WTC11 (cell line): ENCODE data around the gene CLDN20. TPM values are rescaled to one million over a fixed set of nuclear protein-coding genes. Genes with fewer than 3 reads are reported as not detected.
"Not testable (repeated sequence)": the region's sequence is repeated elsewhere in the genome, so short reads cannot be mapped to it uniquely, and the experiment has no call there.

Source experiments
- ATAC-seq: fragments of 200-7000 bp; cut with Tn5 transposase; 2 replicates; pipeline ENCODE4 v1.10.0; 2021; ENCODE audit warnings: mild to moderate bottlenecking, moderate library complexity
- CTCF ChIA-PET: fragments of 300-600 bp; sonication (Branson Sonifier 250); formaldehyde crosslinking; loops from one replicate; lab custom pipeline; 2021; ENCODE audit warnings: antibody characterized with exemption; lab: Charles Lee
- POLR2A ChIA-PET: fragments of 350-600 bp; sonication (Branson Sonifier 250); formaldehyde crosslinking; loops from one replicate; lab custom pipeline; 2021; ENCODE audit warnings: antibody characterized with exemption; lab: Charles Lee
- DNase-seq: peaks from one replicate; pipeline ENCODE4 v3.0.0; 2021; ENCODE audit warnings: low spot score
- H3K27ac Mint-ChIP-seq: 2 replicates; pipeline ENCODE4 v1.8.0; 2021; ENCODE audit warnings: mixed read lengths
- H3K27me3 Mint-ChIP-seq: 2 replicates; pipeline ENCODE4 v1.8.0; 2021; ENCODE audit warnings: low read depth, mild to moderate bottlenecking, moderate library complexity, mixed read lengths
- H3K36me3 Mint-ChIP-seq: 2 replicates; pipeline ENCODE4 v1.8.0; 2021; ENCODE audit warnings: mixed read lengths
- H3K4me1 Mint-ChIP-seq: 2 replicates; pipeline ENCODE4 v1.8.0; 2022; ENCODE audit warnings: mixed read lengths
- H3K4me3 Mint-ChIP-seq: 2 replicates; pipeline ENCODE4 v1.8.0; 2021; ENCODE audit warnings: mild to moderate bottlenecking, moderate library complexity, mixed read lengths
- H3K9me3 Mint-ChIP-seq: 2 replicates; pipeline ENCODE4 v1.8.0; 2021; ENCODE audit warnings: mixed read lengths
- ATF3 ChIP-seq: sonication (generic); formaldehyde crosslinking; conservative IDR thresholded peaks from 2 replicates; pipeline ENCODE4 v1.8.1; 2022; ENCODE audit warnings: mild to moderate bottlenecking, missing genetic modification reagents
- CREB1 ChIP-seq: sonication (generic); formaldehyde crosslinking; IDR thresholded peaks from 2 replicates; pipeline ENCODE4 v1.8.0; 2023; ENCODE audit warnings: mild to moderate bottlenecking, missing genetic modification reagents
- ERG ChIP-seq: fragments of 250-450 bp; sonication (Bioruptor Pico); IDR thresholded peaks from 2 replicates; pipeline ENCODE4 v1.8.0; 2021; ENCODE audit warnings: mild to moderate bottlenecking
- GRHL2 ChIP-seq: fragments of 250-450 bp; sonication (Bioruptor Pico); IDR thresholded peaks from 2 replicates; pipeline ENCODE4 v1.8.0; 2022; ENCODE audit warnings: mild to moderate bottlenecking, moderate library complexity; ENCODE audit not compliant: insufficient replicate concordance, severe bottlenecking
- JUN ChIP-seq: sonication (generic); formaldehyde crosslinking; IDR thresholded peaks from 2 replicates; pipeline ENCODE4 v1.8.0; 2023; ENCODE audit warnings: mild to moderate bottlenecking, missing genetic modification reagents
- MYBL2 ChIP-seq: sonication (generic); formaldehyde crosslinking; IDR thresholded peaks from 2 replicates; pipeline ENCODE4 v1.8.1; 2023; ENCODE audit warnings: mild to moderate bottlenecking, moderate library complexity, missing genetic modification reagents
- OVOL2 ChIP-seq: fragments of 250-450 bp; sonication (Bioruptor Pico); IDR thresholded peaks from 2 replicates; pipeline ENCODE4 v1.9.0; 2021; ENCODE audit warnings: mild to moderate bottlenecking, borderline replicate concordance
- SMAD3 ChIP-seq: sonication (generic); formaldehyde crosslinking; IDR thresholded peaks from 2 replicates; pipeline ENCODE4 v1.8.0; 2022; ENCODE audit warnings: missing genetic modification reagents, mild to moderate bottlenecking, borderline replicate concordance
- SMAD4 ChIP-seq: sonication (generic); formaldehyde crosslinking; IDR thresholded peaks from 2 replicates; pipeline ENCODE4 v1.8.0; 2022; ENCODE audit warnings: mild to moderate bottlenecking, missing genetic modification reagents
- USF2 ChIP-seq: sonication (generic); formaldehyde crosslinking; IDR thresholded peaks from 2 replicates; pipeline ENCODE4 v1.8.1; 2023; ENCODE audit warnings: mild to moderate bottlenecking, missing genetic modification reagents, moderate library complexity
- ZNF121 ChIP-seq: sonication (generic); formaldehyde crosslinking; IDR thresholded peaks from 2 replicates; pipeline ENCODE4 v1.8.0; 2023; ENCODE audit warnings: missing genetic modification reagents
- ZNF396 ChIP-seq: fragments of 250-450 bp; sonication (Bioruptor Pico); IDR thresholded peaks from 2 replicates; pipeline ENCODE4 v1.8.0; 2021; ENCODE audit warnings: mild to moderate bottlenecking, moderate library complexity, borderline replicate concordance
- total RNA-seq: library from RNA; stranded (reverse); gene quantifications from 3 replicates; pipeline ENCODE4 v1.2.3, GENCODE V29; 2021
- TF ChIP-seq, protein P1 (sequence below): fragments of 250-450 bp; sonication (Bioruptor Pico); IDR thresholded peaks from 2 replicates; pipeline ENCODE4 v1.9.0; 2021; ENCODE audit warnings: mild to moderate bottlenecking, borderline replicate concordance
- TF ChIP-seq, protein P2 (sequence below): fragments of 250-450 bp; sonication (Bioruptor Pico); IDR thresholded peaks from 2 replicates; pipeline ENCODE4 v1.9.0; 2021; ENCODE audit warnings: mild to moderate bottlenecking

Gene CLDN20
- total RNA-seq, 1 experiment from 2014 or later: not detected

DNA sequence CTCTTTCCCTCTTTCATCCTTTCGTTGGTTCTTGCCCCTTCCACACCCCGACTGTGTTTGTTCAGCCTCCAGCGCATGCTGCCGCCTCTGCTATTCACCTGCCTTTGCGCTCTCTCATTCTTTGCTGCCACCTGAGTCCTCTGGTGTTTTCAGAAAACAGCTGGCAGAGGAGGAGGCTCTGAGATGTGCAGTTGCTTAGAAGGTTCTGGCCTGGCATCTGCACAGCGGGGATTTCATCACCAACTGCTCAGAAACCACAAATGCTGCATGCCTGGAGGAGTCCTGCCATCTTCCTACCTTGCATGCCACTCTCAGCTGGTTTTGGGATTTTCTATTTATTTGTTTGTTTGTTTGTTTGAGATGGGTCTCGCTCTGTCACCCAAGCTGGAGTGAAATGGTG is 39.2 kb upstream of the CLDN20 start:
- TF ChIP-seq SMAD4 (CRISPR knock-in tag): no peak
- Mint-ChIP-seq H3K4me3 (no peak overlapping the region), H3K27ac (no peak overlapping the region), H3K36me3 (peaks cover 12% of the 10 kb centered on the region), H3K9me3 (peaks cover 8% of the 10 kb centered on the region), H3K27me3 (no peaks in the 10 kb centered on the region), H3K4me1 (peaks cover 28% of the 10 kb centered on the region)
- POLR2A ChIA-PET: no interaction called here
- DNase-seq (no peak), ATAC-seq (no peak)
- CTCF ChIA-PET: interaction anchor here (2.2 kb wide), 1 partner anchor 296 kb away, joined by 5 read pairs; no protein-coding TSS in a partner anchor

- H3K4me1 Mint-ChIP-seq: peaks cover 28% of the 10 kb centered on the region
- CTCF ChIA-PET: interaction anchor here (1.5 kb wide), 1 partner anchor 21 kb away, joined by 6 read pairs; no protein-coding TSS in a partner anchor
- TF ChIP-seq USF2 (CRISPR knock-in tag) (no peak), ZNF121 (CRISPR knock-in tag) (no peak), CREB1 (no peak), ERG (CRISPR knock-in tag) (no peak), OVOL2 (no peak), JUN (CRISPR knock-in tag) (no peak), ATF3 (CRISPR knock-in tag) (no peak), SMAD3 (CRISPR knock-in tag) (no peak), MYBL2 (no peak)
- TF ChIP-seq, protein P1, sequence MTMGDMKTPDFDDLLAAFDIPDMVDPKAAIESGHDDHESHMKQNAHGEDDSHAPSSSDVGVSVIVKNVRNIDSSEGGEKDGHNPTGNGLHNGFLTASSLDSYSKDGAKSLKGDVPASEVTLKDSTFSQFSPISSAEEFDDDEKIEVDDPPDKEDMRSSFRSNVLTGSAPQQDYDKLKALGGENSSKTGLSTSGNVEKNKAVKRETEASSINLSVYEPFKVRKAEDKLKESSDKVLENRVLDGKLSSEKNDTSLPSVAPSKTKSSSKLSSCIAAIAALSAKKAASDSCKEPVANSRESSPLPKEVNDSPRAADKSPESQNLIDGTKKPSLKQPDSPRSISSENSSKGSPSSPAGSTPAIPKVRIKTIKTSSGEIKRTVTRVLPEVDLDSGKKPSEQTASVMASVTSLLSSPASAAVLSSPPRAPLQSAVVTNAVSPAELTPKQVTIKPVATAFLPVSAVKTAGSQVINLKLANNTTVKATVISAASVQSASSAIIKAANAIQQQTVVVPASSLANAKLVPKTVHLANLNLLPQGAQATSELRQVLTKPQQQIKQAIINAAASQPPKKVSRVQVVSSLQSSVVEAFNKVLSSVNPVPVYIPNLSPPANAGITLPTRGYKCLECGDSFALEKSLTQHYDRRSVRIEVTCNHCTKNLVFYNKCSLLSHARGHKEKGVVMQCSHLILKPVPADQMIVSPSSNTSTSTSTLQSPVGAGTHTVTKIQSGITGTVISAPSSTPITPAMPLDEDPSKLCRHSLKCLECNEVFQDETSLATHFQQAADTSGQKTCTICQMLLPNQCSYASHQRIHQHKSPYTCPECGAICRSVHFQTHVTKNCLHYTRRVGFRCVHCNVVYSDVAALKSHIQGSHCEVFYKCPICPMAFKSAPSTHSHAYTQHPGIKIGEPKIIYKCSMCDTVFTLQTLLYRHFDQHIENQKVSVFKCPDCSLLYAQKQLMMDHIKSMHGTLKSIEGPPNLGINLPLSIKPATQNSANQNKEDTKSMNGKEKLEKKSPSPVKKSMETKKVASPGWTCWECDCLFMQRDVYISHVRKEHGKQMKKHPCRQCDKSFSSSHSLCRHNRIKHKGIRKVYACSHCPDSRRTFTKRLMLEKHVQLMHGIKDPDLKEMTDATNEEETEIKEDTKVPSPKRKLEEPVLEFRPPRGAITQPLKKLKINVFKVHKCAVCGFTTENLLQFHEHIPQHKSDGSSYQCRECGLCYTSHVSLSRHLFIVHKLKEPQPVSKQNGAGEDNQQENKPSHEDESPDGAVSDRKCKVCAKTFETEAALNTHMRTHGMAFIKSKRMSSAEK: no peak
- TF ChIP-seq, all 79 proteins: peak for 0
- H3K4me3 Mint-ChIP-seq: no peak overlapping the region
- peak overlapping the region; percentile 46; the same call in 1 of the 2 replicates for H3K27ac Mint-ChIP-seq
- H3K36me3 Mint-ChIP-seq: peaks cover 20% of the 10 kb centered on the region
- ATAC-seq: peak; percentile 64
- H3K27me3 Mint-ChIP-seq: no peaks in the 10 kb centered on the region
- POLR2A ChIA-PET: no interaction called here
- no peak for DNase-seq
- peaks cover 16% of the 10 kb centered on the region for H3K9me3 Mint-ChIP-seq
Observed at GRCh38 chr6:155227046-155227445, 36.8 kb upstream of the CLDN20 start.

GRCh38 chr6:155228546-155229166 is 35.2 kb upstream of the CLDN20 start:
- no peak overlapping the region for H3K4me3 Mint-ChIP-seq

DNA sequence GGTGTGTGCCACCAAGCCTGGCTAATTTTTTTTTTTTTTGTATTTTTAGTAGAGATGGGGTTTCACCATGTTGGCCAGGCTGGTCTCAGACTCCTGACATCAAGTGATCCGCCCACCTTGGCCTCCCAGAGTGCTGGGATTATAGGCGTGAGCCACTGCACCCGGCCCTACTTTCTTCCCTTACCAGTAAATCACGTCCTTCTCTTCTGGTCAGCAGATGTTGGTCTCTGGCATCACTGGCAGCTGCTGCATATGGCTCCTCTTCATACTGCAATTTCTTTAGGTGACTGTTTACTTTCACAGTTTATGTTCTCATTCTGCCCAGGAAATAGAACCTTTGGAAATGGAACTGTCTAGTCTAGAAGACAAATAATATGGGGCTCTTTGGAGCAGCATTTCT is 32.8 kb upstream of the CLDN20 start:
- CTCF ChIA-PET, H3K27ac Mint-ChIP-seq, POLR2A ChIA-PET, DNase-seq, H3K4me3 Mint-ChIP-seq, H3K27me3 Mint-ChIP-seq, ATAC-seq: not testable (repeated sequence)
- peaks cover 28% of the 10 kb centered on the region for H3K4me1 Mint-ChIP-seq
- H3K36me3 Mint-ChIP-seq: peaks cover 28% of the 10 kb centered on the region
- H3K9me3 Mint-ChIP-seq: peaks cover 21% of the 10 kb centered on the region

More at GRCh38 chr6:155228546-155229166, 35.2 kb upstream of the CLDN20 start:
- DNase-seq (no peak), ATAC-seq (no peak)
- no peak for TF ChIP-seq ZNF396
- TF ChIP-seq, protein P2, sequence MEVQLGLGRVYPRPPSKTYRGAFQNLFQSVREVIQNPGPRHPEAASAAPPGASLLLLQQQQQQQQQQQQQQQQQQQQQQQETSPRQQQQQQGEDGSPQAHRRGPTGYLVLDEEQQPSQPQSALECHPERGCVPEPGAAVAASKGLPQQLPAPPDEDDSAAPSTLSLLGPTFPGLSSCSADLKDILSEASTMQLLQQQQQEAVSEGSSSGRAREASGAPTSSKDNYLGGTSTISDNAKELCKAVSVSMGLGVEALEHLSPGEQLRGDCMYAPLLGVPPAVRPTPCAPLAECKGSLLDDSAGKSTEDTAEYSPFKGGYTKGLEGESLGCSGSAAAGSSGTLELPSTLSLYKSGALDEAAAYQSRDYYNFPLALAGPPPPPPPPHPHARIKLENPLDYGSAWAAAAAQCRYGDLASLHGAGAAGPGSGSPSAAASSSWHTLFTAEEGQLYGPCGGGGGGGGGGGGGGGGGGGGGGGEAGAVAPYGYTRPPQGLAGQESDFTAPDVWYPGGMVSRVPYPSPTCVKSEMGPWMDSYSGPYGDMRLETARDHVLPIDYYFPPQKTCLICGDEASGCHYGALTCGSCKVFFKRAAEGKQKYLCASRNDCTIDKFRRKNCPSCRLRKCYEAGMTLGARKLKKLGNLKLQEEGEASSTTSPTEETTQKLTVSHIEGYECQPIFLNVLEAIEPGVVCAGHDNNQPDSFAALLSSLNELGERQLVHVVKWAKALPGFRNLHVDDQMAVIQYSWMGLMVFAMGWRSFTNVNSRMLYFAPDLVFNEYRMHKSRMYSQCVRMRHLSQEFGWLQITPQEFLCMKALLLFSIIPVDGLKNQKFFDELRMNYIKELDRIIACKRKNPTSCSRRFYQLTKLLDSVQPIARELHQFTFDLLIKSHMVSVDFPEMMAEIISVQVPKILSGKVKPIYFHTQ (CRISPR knock-in tag): no peak
- no peak for TF ChIP-seq GRHL2 (CRISPR knock-in tag)
- TF ChIP-seq SMAD4 (CRISPR knock-in tag): no peak
- no peak overlapping the region for H3K27ac Mint-ChIP-seq
- peaks cover 16% of the 10 kb centered on the region for H3K9me3 Mint-ChIP-seq
- ChIA-PET POLR2A (no interaction called here), CTCF (no interaction called here)
- peaks cover 20% of the 10 kb centered on the region for H3K36me3 Mint-ChIP-seq
- peaks cover 26% of the 10 kb centered on the region for H3K4me1 Mint-ChIP-seq
- no peaks in the 10 kb centered on the region for H3K27me3 Mint-ChIP-seq
